Esophagus squamous epithelium (tissue), 5 donors: Measurements from ENCODE around the gene SRA1. TPM values are rescaled to one million over a fixed set of nuclear protein-coding genes. Genes with fewer than 3 reads are reported as not detected.
"Not testable (repeated sequence)": the region's sequence is repeated elsewhere in the genome, so short reads cannot be mapped to it uniquely, and the experiment has no call there.

ENCODE experiments used
- DNase-seq: peaks from one replicate; lab custom pipeline; 2025; lab: John Stamatoyannopoulos, UW
- H3K27ac ChIP-seq, 4 donors: fragments of 200-600 bp; sonication (generic); one replicate each; pipeline ENCODE4 v1.5.1; 2016 to 2019; ENCODE audit warnings: mild to moderate bottlenecking in 1 of 4
- H3K27me3 ChIP-seq, 4 donors: fragments of 200-600 bp; sonication (generic); 1 replicate in 3 of 4; 2 replicates in 1 of 4; pipeline versions ENCODE4 v1.5.1 to v1.6.0; 2017 to 2021; ENCODE audit warnings: antibody characterized with exemption in 1 of 4
- H3K36me3 ChIP-seq, 3 donors: fragments of 200-600 bp; sonication (generic); one replicate each; pipeline ENCODE4 v1.5.1; 2016 to 2019
- H3K4me1 ChIP-seq, 3 donors: fragments of 200-600 bp; sonication (generic); one replicate each; pipeline ENCODE4 v1.5.1; 2017 to 2019
- H3K4me3 ChIP-seq, 4 donors: fragments of 200-600 bp; sonication (generic); 1 replicate in 3 of 4; 2 replicates in 1 of 4; pipeline ENCODE4 v1.5.1; 2016 to 2019; ENCODE audit warnings: mild to moderate bottlenecking in 2 of 4, moderate library complexity in 1 of 4
- H3K9me3 ChIP-seq, 3 donors: fragments of 200-600 bp; sonication (generic); one replicate each; pipeline ENCODE4 v1.5.1; 2016 to 2019
- POLR2A ChIP-seq, 4 donors: fragments of 450-650 bp; IDR thresholded peaks; one replicate each; pipeline ENCODE4 v1.6.1; 2017; ENCODE audit warnings: antibody characterized with exemption in 4 of 4, mild to moderate bottlenecking in 4 of 4, moderate library complexity in 3 of 4
- WGBS, 2 donors: methylation state at CpG; one replicate each; pipeline ENCODE4 v1.1.5; 2018; 5-methylcytosine and 5-hydroxymethylcytosine counted together
- intact Hi-C: fragments of 100-400 bp; cut with DNase I; formaldehyde crosslinking; loops from one replicate; pipeline ENCODE4 v1.15.0; 2022
- total RNA-seq, 4 donors: library from RNA; depleted of rRNA; stranded (reverse); fragments of >200 nt; gene quantifications; one replicate each; pipeline ENCODE4 v1.1.0, GENCODE V29; 2016
- TF ChIP-seq, protein P1 (sequence below), 6 experiments: fragments of 450-650 bp in 4 of 6; fragments of 200-600 bp in 2 of 6; sonication (generic) in 2 of 6; IDR thresholded peaks; one replicate each; pipeline ENCODE4 v1.5.1; 2016 to 2019; ENCODE audit warnings: antibody characterized with exemption in 6 of 6, mild to moderate bottlenecking in 4 of 6, moderate library complexity in 4 of 6
- donor health status: DM: yes; HTN: yes; CAD: no.

The SRA1 gene
- 10 to 100 TPM; 17.4 to 22.3 (median 21.0) TPM for total RNA-seq

DNA sequence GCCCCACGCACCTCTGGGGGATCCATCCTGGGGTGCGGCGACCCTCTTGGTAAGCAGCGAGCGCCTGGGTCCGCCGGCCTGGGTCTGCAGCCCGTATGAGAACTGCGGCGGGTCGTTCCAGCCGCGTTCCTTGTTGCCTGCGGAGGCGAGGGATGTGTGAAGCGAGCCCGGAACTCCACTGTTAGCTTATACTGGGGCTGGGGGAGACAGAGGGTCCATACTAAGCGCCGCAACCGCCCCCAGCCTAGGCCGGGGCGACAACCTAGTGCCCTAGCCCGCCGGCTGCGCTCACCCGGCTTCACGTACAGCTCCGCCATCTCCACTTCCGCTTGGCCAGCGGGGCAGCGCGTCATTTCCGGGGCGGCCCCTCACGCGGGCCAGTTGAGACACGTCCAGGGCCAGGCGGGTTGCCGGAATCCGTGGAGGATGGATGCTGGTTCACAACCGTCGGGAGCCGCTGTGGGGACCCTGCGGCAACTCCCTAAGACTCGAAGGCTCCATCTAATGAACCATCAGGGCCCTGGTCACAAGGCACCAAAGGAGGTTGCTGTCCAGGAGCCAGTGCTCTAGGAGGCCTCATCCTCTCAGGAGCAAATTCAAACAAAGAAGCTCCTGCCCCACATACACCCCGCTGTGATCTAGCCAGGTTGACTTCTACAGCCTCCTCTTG, at the start of gene SRA1:
TSS of gene SRA1 (minus strand) at position 338 of the 670 bp plus-strand sequence. CDS start at position 317, 21 bp downstream.
- 0 to 5% methylated on average over 5 to 11 of the region's 46 CpGs for WGBS, 2 donors

DNA sequence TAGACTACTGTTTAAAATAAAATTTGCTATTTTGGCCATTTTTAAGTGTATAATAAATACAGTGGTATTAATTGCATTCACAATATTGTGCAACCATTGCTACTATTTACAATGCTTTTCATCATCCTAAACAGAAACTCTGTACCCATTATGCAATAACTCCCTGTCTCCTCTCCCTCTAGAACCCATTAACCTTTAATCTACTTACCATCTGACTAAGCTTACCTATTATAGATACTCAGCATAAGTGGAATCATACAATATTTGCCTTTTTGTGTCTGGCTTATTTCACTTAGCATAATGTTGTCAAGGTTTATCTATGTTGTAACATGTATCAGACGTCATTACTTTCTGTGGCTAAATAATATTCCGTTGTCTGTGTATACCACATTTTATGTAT, 49.8 kb upstream of the SRA1 start:
- H3K4me1 ChIP-seq: peaks cover 0 to 17% (median 6%) of the 10 kb centered on the region in 3 donors
- no peaks in the 10 kb centered on the region for H3K36me3 ChIP-seq
- 66 to 77% methylated on average over 2 of the region's 2 CpGs for WGBS, 2 donors
- no peak overlapping the region for H3K4me3 ChIP-seq
- no peaks in the 10 kb centered on the region for H3K27me3 ChIP-seq
- TF ChIP-seq, protein P1, sequence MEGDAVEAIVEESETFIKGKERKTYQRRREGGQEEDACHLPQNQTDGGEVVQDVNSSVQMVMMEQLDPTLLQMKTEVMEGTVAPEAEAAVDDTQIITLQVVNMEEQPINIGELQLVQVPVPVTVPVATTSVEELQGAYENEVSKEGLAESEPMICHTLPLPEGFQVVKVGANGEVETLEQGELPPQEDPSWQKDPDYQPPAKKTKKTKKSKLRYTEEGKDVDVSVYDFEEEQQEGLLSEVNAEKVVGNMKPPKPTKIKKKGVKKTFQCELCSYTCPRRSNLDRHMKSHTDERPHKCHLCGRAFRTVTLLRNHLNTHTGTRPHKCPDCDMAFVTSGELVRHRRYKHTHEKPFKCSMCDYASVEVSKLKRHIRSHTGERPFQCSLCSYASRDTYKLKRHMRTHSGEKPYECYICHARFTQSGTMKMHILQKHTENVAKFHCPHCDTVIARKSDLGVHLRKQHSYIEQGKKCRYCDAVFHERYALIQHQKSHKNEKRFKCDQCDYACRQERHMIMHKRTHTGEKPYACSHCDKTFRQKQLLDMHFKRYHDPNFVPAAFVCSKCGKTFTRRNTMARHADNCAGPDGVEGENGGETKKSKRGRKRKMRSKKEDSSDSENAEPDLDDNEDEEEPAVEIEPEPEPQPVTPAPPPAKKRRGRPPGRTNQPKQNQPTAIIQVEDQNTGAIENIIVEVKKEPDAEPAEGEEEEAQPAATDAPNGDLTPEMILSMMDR (IDR thresholded peaks at IDR 0.05): no peak
- TF ChIP-seq POLR2A (IDR thresholded peaks at IDR 0.05): no peak
- intact Hi-C loops: no loop called here
- DNase-seq: no peak
- no peak overlapping the region for H3K27ac ChIP-seq
- H3K9me3 ChIP-seq: no peaks in the 10 kb centered on the region

More for the DNA sequence above, at the start of gene SRA1:
- no peaks in the 10 kb centered on the region for H3K9me3 ChIP-seq
- peak in 3 of 4 donors; percentile 90 to 93 (median 92) for TF ChIP-seq POLR2A (IDR thresholded peaks at IDR 0.05)
- TF ChIP-seq, protein P1 (IDR thresholded peaks at IDR 0.05): no peak
- peak; percentile 56 for DNase-seq
- peak within 1 kb of the TSS; percentile 89 to 96 (median 91) for H3K27ac ChIP-seq
- H3K4me3 ChIP-seq: peak within 1 kb of the TSS; percentile 50 to 82 (median 72)
- intact Hi-C loops: no loop called here
- peaks cover 0 to 53% (median 0%) of the 10 kb centered on the region in 3 donors for H3K36me3 ChIP-seq
- peaks cover 11 to 56% (median 26%) of the 10 kb centered on the region in 3 donors for H3K4me1 ChIP-seq
- no peaks in the 10 kb centered on the region for H3K27me3 ChIP-seq

DNA sequence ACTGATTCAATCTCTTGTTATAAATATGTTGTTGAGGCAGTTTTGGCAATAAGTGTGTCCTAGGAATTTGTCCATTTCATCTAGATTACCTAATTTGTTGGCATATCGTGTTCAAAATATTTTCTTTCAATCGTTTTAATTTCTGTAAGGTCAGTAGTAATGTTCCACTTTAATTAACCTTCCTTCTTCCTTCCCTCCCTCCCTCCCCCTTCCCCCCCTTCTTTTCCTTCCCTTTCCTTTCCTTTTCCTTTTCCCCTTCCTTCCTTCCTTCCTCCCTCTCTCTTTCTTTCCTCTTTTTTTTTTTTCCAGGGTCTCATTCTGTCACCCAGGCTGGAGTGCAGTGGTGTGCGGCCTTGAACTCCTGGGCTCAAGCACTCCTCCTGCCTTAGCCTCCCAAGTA, 48.6 kb upstream of the SRA1 start:
- WGBS, 2 donors: 70 to 88% methylated on average over 3 of the region's 3 CpGs
- H3K4me3 ChIP-seq: no peak overlapping the region
- H3K27me3 ChIP-seq: no peaks in the 10 kb centered on the region
- DNase-seq: no peak
- H3K9me3 ChIP-seq: no peaks in the 10 kb centered on the region
- TF ChIP-seq, protein P1 (IDR thresholded peaks at IDR 0.05): no peak
- TF ChIP-seq POLR2A (IDR thresholded peaks at IDR 0.05): no peak
- no peak overlapping the region for H3K27ac ChIP-seq
- H3K36me3 ChIP-seq: no peaks in the 10 kb centered on the region
- intact Hi-C loops: no loop called here
- peaks cover 0 to 17% (median 6%) of the 10 kb centered on the region in 3 donors for H3K4me1 ChIP-seq

DNA sequence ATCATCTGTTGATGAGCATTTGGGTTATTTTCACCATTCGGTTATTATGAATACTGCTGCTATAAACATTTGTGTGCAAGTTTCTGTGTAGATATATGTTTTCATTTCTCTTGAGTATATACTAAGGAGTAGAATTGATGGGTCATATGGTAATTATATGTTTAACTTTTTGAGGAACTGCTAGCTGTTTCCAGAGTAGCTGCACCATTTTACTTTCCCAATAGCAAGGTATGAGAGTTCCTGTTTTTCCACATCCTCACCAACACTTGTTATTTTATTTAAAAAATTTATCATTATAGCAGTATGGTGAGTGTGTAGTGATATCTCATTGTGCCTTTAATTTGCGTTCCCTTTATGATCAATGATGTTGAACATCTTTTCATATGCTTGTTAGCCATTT, 46.5 kb upstream of the SRA1 start:
- 80 to 89% methylated on average over 2 of the region's 2 CpGs for WGBS, 2 donors
- DNase-seq: no peak

DNA sequence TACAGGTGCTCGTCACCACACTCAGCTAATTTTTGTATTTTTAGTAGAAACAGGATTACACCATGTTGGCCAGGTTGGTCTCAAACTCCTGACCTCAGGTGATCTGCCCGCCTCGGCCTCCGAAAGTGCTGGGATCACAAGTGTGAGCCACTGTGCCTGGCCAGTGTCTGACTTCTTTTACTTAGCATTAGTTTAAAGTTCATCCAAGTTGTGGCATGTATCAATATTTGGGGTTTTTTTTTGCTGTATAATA, 46.1 kb upstream of the SRA1 start:
- H3K4me1 ChIP-seq, H3K27me3 ChIP-seq, H3K4me3 ChIP-seq, H3K9me3 ChIP-seq, DNase-seq, intact Hi-C loops, H3K36me3 ChIP-seq: not testable (repeated sequence)
- WGBS, 2 donors: 89 to 93% methylated on average over 4 of the region's 4 CpGs
- H3K27ac ChIP-seq: peak overlapping the region in 1 of 4 donors; percentile 7

More for the DNA sequence above, 46.5 kb upstream of the SRA1 start:
- Histone ChIP-seq H3K36me3 (no peaks in the 10 kb centered on the region), H3K27me3 (no peaks in the 10 kb centered on the region), H3K4me3 (no peak overlapping the region), H3K4me1 (peaks cover 0 to 3% (median 0%) of the 10 kb centered on the region in 3 donors), H3K27ac (peak overlapping the region in 1 of 4 donors; percentile 7), H3K9me3 (no peaks in the 10 kb centered on the region)
- no peak for TF ChIP-seq POLR2A (IDR thresholded peaks at IDR 0.05)
- TF ChIP-seq, protein P1 (IDR thresholded peaks at IDR 0.05): no peak
- intact Hi-C loops: no loop called here
